Central memory CD8-positive, alpha-beta T cell (primary cell): ENCODE results near the gene GNG12.
A peak's percentile ranks its signal among the peaks of the same experiment; 100 is the strongest.
"Not testable (repeated sequence)": the region's sequence is repeated elsewhere in the genome, so short reads cannot be mapped to it uniquely, and the experiment has no call there.

Experiments used
- ATAC-seq: fragments of 150-1000 bp; cut with Tn5 transposase; replicated peaks from 2 replicates; pipeline ENCODE4 v1.10.0; 2022; ENCODE audit warnings: mild to moderate bottlenecking, moderate FRiP score, moderate number of reproducible peaks; ENCODE audit not compliant: poor library complexity, severe bottlenecking; ENCODE audit errors: extremely low read depth
- DNase-seq, 2 donors: peaks; one replicate each; pipeline ENCODE4 v3.0.0; 2021; ENCODE audit warnings: low spot score in 2 of 2
- H3K27ac Mint-ChIP-seq: one replicate; pipeline ENCODE4 v1.8.0; 2022; ENCODE audit warnings: low read depth, mild to moderate bottlenecking, moderate library complexity, mixed read lengths
- H3K27me3 Mint-ChIP-seq: one replicate; pipeline ENCODE4 v1.8.0; 2022; ENCODE audit warnings: mixed read lengths
- H3K36me3 Mint-ChIP-seq: one replicate; pipeline ENCODE4 v1.8.0; 2022; ENCODE audit warnings: mild to moderate bottlenecking, moderate library complexity, mixed read lengths; ENCODE audit not compliant: insufficient read depth
- H3K4me1 Mint-ChIP-seq: one replicate; pipeline ENCODE4 v1.8.0; 2022; ENCODE audit warnings: mixed read lengths
- H3K4me3 Mint-ChIP-seq: one replicate; pipeline ENCODE4 v1.8.0; 2022; ENCODE audit warnings: mild to moderate bottlenecking, moderate library complexity, mixed read lengths
- H3K9me3 Mint-ChIP-seq: one replicate; pipeline ENCODE4 v1.8.0; 2022; ENCODE audit warnings: mixed read lengths

The GNG12 gene

GRCh38 chr1:67679691-67680090 is 153.6 kb downstream of the GNG12 start:
- H3K27me3 Mint-ChIP-seq: no peaks in the 10 kb centered on the region
- H3K4me1 Mint-ChIP-seq: peaks cover 9% of the 10 kb centered on the region
- ATAC-seq (no peak), DNase-seq (no peak)
- no peak overlapping the region for H3K27ac Mint-ChIP-seq
- H3K4me3 Mint-ChIP-seq: no peak overlapping the region
- no peaks in the 10 kb centered on the region for H3K36me3 Mint-ChIP-seq
- no peaks in the 10 kb centered on the region for H3K9me3 Mint-ChIP-seq

DNA sequence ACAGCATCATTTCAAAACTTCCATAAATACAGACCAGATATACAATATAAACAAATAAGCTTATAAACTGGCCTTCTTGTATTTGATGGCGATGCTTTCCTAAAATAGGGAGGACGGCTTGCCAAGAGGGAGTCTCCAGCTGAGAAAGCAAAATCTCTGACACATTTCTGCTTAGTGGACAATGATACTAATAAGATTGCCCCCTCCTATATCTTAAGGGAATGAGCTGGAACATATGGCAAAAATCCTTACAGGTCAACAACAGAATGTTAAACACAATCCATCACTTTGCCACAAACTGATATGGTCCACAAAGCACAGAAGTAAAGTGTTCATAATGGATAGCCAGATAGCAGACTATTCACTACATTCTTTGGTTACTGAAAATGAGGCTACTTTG is 155.3 kb downstream of the GNG12 start:
- Mint-ChIP-seq H3K27me3 (peaks cover 8% of the 10 kb centered on the region), H3K4me3 (no peak overlapping the region), H3K27ac (no peak overlapping the region), H3K36me3 (no peaks in the 10 kb centered on the region), H3K4me1 (peaks cover 7% of the 10 kb centered on the region), H3K9me3 (no peaks in the 10 kb centered on the region)
- ATAC-seq (no peak), DNase-seq (no peak)

GRCh38 chr1:67677408-67677807 is 155.9 kb downstream of the GNG12 start:
- no peak for DNase-seq
- H3K36me3 Mint-ChIP-seq: no peaks in the 10 kb centered on the region

GRCh38 chr1:67676946-67677345 is 156.3 kb downstream of the GNG12 start:
- H3K9me3 Mint-ChIP-seq: no peaks in the 10 kb centered on the region
- peaks cover 7% of the 10 kb centered on the region for H3K4me1 Mint-ChIP-seq
- ATAC-seq (no peak), DNase-seq (no peak)
- H3K27ac Mint-ChIP-seq: no peak overlapping the region
- no peaks in the 10 kb centered on the region for H3K36me3 Mint-ChIP-seq
- no peak overlapping the region for H3K4me3 Mint-ChIP-seq
- H3K27me3 Mint-ChIP-seq: peaks cover 17% of the 10 kb centered on the region

More at GRCh38 chr1:67677408-67677807, 155.9 kb downstream of the GNG12 start:
- Mint-ChIP-seq H3K4me1 (peaks cover 7% of the 10 kb centered on the region), H3K4me3 (no peak overlapping the region), H3K27ac (no peak overlapping the region), H3K27me3 (peaks cover 12% of the 10 kb centered on the region), H3K9me3 (no peaks in the 10 kb centered on the region)
- no peak for ATAC-seq

- Mint-ChIP-seq H3K36me3 (no peaks in the 10 kb centered on the region), H3K9me3 (no peaks in the 10 kb centered on the region), H3K27me3 (peaks cover 23% of the 10 kb centered on the region), H3K4me3 (no peak overlapping the region), H3K4me1 (peaks cover 7% of the 10 kb centered on the region), H3K27ac (no peak overlapping the region)
- DNase-seq (no peak), ATAC-seq (no peak)
Observed at GRCh38 chr1:67676287-67676686, 157.0 kb downstream of the GNG12 start.

GRCh38 chr1:67675800-67676199 is 157.5 kb downstream of the GNG12 start:
- no peak for ATAC-seq

GRCh38 chr1:67674260-67675011 is 158.8 kb downstream of the GNG12 start:
- ATAC-seq (peak; percentile 60), DNase-seq (peak in 1 of 2 donors; percentile 16)
- no peaks in the 10 kb centered on the region for H3K9me3 Mint-ChIP-seq
- H3K27ac Mint-ChIP-seq: no peak overlapping the region
- peaks cover 7% of the 10 kb centered on the region for H3K4me1 Mint-ChIP-seq
- no peaks in the 10 kb centered on the region for H3K36me3 Mint-ChIP-seq
- no peak overlapping the region for H3K4me3 Mint-ChIP-seq
- H3K27me3 Mint-ChIP-seq: peaks cover 34% of the 10 kb centered on the region

More at GRCh38 chr1:67675800-67676199, 157.5 kb downstream of the GNG12 start:
- H3K4me3 Mint-ChIP-seq: no peak overlapping the region
- H3K36me3 Mint-ChIP-seq: no peaks in the 10 kb centered on the region
- H3K9me3 Mint-ChIP-seq: no peaks in the 10 kb centered on the region
- peaks cover 28% of the 10 kb centered on the region for H3K27me3 Mint-ChIP-seq
- DNase-seq: no peak
- peaks cover 7% of the 10 kb centered on the region for H3K4me1 Mint-ChIP-seq
- no peak overlapping the region for H3K27ac Mint-ChIP-seq

DNA sequence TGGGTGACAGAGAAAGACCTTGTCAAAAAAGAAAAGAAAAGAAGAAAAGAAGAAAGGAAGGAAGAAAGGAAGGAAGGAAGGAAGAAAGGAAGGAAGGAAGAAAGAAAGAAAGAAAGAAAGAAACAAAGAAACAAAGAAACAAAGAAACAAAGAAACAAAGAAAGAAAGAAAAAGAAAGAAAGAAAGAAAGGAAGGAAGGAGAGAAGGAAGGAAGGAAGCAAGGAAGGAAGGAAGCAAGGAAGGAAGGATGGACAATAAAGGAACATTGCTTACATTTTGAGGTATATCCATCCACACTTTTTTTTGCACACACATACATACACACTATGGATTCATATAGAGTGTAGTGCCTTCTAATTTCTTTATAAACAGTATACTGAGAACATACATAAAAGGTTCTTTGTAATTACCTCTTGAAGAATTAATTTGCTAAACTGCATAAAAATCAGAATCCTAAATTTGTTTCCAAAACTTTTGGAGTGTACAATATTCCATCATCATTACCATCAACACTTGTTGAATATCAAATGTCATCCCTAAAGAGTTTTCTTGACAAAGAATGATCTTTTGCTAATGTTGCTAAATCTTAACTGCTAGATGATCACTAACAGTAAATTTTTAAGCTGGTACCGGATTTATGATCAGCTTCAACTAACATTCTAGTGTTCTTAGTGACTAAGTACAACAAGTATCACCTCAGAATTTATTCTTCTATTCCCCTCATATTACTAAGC is 159.6 kb downstream of the GNG12 start:
- Mint-ChIP-seq H3K27me3 (peaks cover 41% of the 10 kb centered on the region), H3K9me3 (no peaks in the 10 kb centered on the region), H3K27ac (no peak overlapping the region), H3K4me3 (no peak overlapping the region), H3K4me1 (peaks cover 7% of the 10 kb centered on the region), H3K36me3 (no peaks in the 10 kb centered on the region)
- DNase-seq: no peak
- no peak for ATAC-seq

GRCh38 chr1:67672260-67672803 is 160.9 kb downstream of the GNG12 start:
- Mint-ChIP-seq H3K36me3 (no peaks in the 10 kb centered on the region), H3K27me3 (peaks cover 54% of the 10 kb centered on the region), H3K9me3 (no peaks in the 10 kb centered on the region), H3K4me3 (no peak overlapping the region), H3K27ac (no peak overlapping the region), H3K4me1 (peaks cover 7% of the 10 kb centered on the region)
- DNase-seq (no peak), ATAC-seq (no peak)

DNA sequence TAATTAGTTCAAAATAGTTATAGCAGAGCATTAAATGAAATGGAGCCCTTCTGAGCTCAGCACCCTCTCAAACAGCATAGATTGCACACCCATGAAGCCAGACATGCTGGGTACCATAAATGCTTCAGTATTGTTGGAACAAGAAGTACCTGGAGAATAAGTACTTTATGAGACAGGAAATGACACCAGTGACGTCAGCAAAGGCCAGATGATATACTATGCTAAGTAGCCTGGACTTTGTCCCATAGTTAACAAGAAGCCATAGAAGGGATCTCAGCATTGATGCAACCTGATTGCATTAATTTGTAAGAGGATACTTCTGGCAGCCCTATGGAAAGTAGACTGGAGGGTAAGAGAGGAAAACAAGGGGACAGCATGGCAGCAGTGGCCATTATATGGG is 164.6 kb downstream of the GNG12 start:
- H3K36me3 Mint-ChIP-seq: no peaks in the 10 kb centered on the region
- H3K4me1 Mint-ChIP-seq: no peaks in the 10 kb centered on the region
- H3K27ac Mint-ChIP-seq: no peak overlapping the region
- peaks cover 62% of the 10 kb centered on the region for H3K27me3 Mint-ChIP-seq
- H3K4me3 Mint-ChIP-seq: no peak overlapping the region
- DNase-seq (no peak), ATAC-seq (no peak)
- H3K9me3 Mint-ChIP-seq: no peaks in the 10 kb centered on the region

GRCh38 chr1:67666636-67667035 is 166.6 kb downstream of the GNG12 start:
- H3K4me1 Mint-ChIP-seq: no peaks in the 10 kb centered on the region
- ATAC-seq: no peak
- H3K27ac Mint-ChIP-seq: no peak overlapping the region

DNA sequence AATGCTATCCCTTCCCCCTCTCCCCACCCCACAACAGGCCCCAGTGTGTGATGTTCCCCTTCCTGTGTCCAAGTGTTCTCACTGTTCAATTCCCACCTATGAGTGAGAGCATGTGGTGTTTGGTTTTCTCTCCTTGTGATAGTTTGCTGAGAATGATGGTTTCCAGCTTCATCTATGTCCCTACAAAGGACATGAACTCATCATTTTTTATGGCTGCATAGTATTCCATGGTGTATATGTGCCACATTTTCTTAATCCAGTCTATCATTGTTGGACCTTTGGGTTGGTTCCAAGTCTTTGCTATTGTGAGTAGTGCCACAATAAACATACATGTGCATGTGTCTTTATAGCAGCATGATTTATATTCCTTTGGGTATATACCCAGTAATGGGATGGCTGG is 168.0 kb downstream of the GNG12 start:
- not testable (repeated sequence) for H3K4me3 Mint-ChIP-seq, H3K27ac Mint-ChIP-seq, H3K36me3 Mint-ChIP-seq, DNase-seq, H3K9me3 Mint-ChIP-seq, ATAC-seq, H3K4me1 Mint-ChIP-seq
- peaks cover 59% of the 10 kb centered on the region for H3K27me3 Mint-ChIP-seq

More at GRCh38 chr1:67666636-67667035, 166.6 kb downstream of the GNG12 start:
- Mint-ChIP-seq H3K9me3 (no peaks in the 10 kb centered on the region), H3K27me3 (peaks cover 59% of the 10 kb centered on the region), H3K36me3 (no peaks in the 10 kb centered on the region), H3K4me3 (no peak overlapping the region)
- no peak for DNase-seq

- H3K27me3 Mint-ChIP-seq: peaks cover 68% of the 10 kb centered on the region
- ATAC-seq (no peak), DNase-seq (no peak)
- H3K4me1 Mint-ChIP-seq: no peaks in the 10 kb centered on the region
- H3K36me3 Mint-ChIP-seq: no peaks in the 10 kb centered on the region
- H3K9me3 Mint-ChIP-seq: no peaks in the 10 kb centered on the region
- no peak overlapping the region for H3K27ac Mint-ChIP-seq
- no peak overlapping the region for H3K4me3 Mint-ChIP-seq
Observed at GRCh38 chr1:67664048-67664447, 169.2 kb downstream of the GNG12 start.
